ENCODE results near the gene F7. TPM values are rescaled to one million over a fixed set of nuclear protein-coding genes. Genes with fewer than 3 reads are reported as not detected.

F7 gene
- total RNA-seq, 1 donor from 2014 or later: 0.85 TPM

DNA sequence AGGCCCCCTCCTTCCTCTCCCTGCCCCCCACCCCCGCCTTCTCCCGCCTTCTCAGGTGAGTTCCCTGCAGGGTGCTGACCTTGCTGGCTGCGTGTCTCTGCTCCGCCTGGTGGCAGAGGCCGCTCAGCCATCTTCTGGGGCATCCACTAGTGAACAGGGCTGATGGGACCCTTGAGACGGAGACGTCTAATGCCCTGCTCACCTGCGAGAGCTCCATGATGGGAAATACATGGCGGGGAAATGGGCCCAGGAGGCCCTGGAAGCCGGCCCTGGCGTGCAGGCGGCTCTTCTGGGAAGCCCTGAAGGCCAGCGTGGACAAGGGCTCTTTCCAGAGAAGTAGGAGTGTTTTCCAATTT, 15.2 kb upstream of the F7 start:
- TF ChIP-seq, protein P1, sequence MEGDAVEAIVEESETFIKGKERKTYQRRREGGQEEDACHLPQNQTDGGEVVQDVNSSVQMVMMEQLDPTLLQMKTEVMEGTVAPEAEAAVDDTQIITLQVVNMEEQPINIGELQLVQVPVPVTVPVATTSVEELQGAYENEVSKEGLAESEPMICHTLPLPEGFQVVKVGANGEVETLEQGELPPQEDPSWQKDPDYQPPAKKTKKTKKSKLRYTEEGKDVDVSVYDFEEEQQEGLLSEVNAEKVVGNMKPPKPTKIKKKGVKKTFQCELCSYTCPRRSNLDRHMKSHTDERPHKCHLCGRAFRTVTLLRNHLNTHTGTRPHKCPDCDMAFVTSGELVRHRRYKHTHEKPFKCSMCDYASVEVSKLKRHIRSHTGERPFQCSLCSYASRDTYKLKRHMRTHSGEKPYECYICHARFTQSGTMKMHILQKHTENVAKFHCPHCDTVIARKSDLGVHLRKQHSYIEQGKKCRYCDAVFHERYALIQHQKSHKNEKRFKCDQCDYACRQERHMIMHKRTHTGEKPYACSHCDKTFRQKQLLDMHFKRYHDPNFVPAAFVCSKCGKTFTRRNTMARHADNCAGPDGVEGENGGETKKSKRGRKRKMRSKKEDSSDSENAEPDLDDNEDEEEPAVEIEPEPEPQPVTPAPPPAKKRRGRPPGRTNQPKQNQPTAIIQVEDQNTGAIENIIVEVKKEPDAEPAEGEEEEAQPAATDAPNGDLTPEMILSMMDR (IDR thresholded peaks at IDR 0.05): no peak
- no peak for DNase-seq (ENCODE audit: low spot score in 2 of 2)
- H3K36me3 ChIP-seq: peaks cover 14 to 15% of the 10 kb centered on the region in 2 donors
- H3K4me3 ChIP-seq: no peak overlapping the region
- no peak overlapping the region for H3K27ac ChIP-seq
- H3K4me1 ChIP-seq: no peaks in the 10 kb centered on the region
- no peaks in the 10 kb centered on the region for H3K27me3 ChIP-seq
- intact Hi-C loops (cut with DNase I): no loop called here
- H3K9me3 ChIP-seq: no peaks in the 10 kb centered on the region

DNA sequence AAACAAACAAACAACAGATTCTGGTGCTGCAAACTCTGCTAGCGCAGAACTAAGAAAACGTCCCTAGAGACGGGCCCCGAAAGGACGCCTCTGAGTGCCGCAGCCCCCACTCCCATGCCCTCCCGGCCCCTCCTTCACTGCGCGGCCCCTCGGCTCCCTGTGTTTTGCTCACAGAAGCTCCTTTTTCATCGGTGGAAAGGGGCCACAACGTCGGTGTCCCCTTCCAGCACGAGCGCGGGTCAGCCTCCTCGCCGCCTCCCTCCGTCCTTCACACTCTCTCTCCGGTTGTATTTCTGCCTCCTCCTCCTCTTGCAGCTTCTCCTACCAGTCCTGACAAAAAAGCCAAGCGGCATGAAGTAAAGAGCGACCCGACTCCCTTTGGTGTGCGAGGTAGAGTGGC, 14.8 kb upstream of the F7 start:
- no peaks in the 10 kb centered on the region for H3K4me1 ChIP-seq
- no peaks in the 10 kb centered on the region for H3K27me3 ChIP-seq
- DNase-seq (ENCODE audit: low spot score in 2 of 2): no peak
- no peak overlapping the region for H3K4me3 ChIP-seq
- peaks cover 14 to 15% of the 10 kb centered on the region in 2 donors for H3K36me3 ChIP-seq
- no peak overlapping the region for H3K27ac ChIP-seq
- intact Hi-C loops (cut with DNase I): no loop called here
- H3K9me3 ChIP-seq: no peaks in the 10 kb centered on the region
- TF ChIP-seq, protein P1 (IDR thresholded peaks at IDR 0.05): no peak

DNA sequence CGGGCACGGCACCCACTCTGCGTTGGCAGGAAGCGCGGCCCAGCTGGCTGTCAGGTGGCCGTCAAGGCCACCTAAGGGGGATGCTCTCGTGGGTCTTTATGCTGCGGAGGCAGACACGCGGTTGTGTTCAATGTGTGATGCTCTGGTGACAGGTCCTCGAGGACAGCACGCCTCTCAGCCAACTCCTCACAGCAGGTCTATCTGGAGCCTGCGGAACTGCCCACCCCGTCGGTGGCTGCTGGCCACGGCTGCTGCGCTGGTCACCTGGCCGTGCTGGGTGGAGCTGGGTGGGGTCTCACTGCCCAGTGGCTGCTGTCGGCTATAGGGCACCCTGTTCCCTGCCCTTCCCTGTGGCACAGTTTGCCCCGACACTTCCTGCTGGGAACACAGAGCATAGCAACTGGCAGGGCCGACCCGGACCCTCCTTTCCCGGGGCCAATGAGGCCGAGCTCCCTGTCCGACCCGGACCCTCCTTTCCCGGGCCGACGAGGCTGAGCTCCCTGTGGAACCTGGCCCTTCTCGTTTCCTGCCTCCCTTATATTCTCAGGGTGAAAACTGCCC, 14.3 kb upstream of the F7 start:
- H3K4me1 ChIP-seq: no peaks in the 10 kb centered on the region
- H3K36me3 ChIP-seq: peaks cover 14 to 15% of the 10 kb centered on the region in 2 donors
- no peaks in the 10 kb centered on the region for H3K9me3 ChIP-seq
- intact Hi-C loops (cut with DNase I): no loop called here
- H3K27me3 ChIP-seq: no peaks in the 10 kb centered on the region
- no peak overlapping the region for H3K4me3 ChIP-seq
- DNase-seq (ENCODE audit: low spot score in 2 of 2): no peak
- H3K27ac ChIP-seq: no peak overlapping the region
- TF ChIP-seq, protein P1 (IDR thresholded peaks at IDR 0.05): no peak

DNA sequence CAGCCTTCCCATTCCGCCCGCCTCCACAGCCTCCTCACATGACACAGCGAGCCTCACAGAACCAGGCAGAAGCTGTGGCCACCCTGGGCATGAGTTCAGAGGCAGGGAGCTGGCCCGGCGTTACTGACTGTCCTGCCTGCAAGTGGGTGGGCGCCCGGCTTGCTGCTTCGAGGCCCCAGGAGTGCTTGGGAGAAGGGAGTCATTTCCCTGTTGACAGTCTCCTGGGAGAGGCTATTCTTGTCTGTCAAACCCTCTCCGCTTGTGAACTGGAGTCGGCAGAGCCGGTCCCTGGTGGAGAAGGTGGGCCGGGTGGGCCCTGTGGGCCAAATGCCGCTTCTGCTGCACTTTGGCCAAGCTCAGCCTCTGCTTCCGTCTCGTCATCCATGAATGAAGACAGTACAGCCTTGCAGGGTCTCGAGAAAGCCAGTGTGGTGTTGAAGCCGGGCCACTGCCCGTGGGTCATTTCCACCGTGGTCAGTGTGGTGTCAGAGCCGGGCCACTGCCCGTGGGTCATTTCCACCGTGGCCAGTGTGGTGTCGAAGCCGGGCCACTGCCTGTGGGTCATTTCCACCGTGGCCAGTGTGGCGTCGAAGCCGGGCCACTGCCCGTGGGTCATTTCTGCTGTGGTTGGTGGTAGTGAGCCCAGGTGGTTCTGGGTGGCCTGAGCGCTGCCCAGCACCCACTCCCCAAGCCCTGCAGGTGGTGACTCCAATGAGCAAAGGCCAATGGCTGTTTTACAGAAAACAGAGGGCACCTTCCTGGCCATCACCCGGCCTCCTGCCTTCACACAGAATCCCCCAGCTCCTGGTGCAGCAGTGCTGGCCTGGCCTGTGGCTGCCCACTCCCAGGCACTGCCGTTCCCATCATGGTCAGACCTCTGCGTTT, 13.5 kb upstream of the F7 start:
- intact Hi-C loops (cut with DNase I): no loop called here
- no peak for DNase-seq (ENCODE audit: low spot score in 2 of 2)
- Histone ChIP-seq H3K27me3 (no peaks in the 10 kb centered on the region), H3K27ac (no peak overlapping the region), H3K4me1 (no peaks in the 10 kb centered on the region), H3K9me3 (no peaks in the 10 kb centered on the region), H3K36me3 (peaks cover 12 to 15% of the 10 kb centered on the region in 2 donors), H3K4me3 (no peak overlapping the region)
- TF ChIP-seq, protein P1 (IDR thresholded peaks at IDR 0.05): no peak

DNA sequence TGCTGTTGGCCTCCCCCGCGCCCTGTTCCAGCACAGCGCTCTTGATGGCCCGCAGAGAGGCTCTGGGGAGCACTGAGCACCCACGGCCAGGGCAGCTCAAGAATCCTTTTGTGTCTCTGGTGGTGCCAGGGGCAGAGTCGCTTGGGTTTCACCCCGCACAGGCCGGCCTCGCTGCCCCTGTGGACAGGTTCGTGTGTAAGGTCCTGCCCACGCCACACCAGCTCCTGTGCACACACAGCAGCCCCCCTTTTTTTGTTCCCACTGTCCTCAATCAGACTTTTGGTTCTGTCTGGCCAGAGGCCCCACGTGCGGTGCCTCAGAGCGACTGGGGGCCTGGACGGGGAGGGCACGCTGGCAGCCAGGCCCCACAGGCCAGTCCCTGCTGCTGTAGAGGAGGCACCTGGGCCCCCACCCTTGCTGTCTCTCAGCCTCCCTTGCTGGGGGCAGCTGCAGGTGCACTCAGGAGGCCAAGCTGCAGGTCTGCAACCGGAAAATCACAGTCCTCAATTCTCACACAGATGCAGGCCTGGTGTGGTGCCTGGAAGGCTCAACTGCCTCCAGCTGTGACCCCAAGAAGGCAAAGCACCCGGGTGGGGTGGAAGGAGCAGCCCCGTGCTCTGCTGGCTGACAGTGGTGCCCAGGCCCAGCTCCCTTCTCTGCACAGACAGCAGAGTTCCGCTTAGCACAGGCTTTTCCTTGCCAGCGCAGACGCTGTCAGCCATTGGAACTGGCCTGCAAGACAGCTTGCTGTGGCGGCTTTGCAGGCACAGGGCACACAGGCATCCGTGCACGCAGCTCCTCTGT, 12.6 kb upstream of the F7 start:
- Histone ChIP-seq H3K27ac (no peak overlapping the region), H3K4me3 (no peak overlapping the region), H3K27me3 (no peaks in the 10 kb centered on the region), H3K9me3 (no peaks in the 10 kb centered on the region), H3K36me3 (peaks cover 7 to 8% of the 10 kb centered on the region in 2 donors), H3K4me1 (no peaks in the 10 kb centered on the region)
- intact Hi-C loops (cut with DNase I): no loop called here
- TF ChIP-seq, protein P1 (IDR thresholded peaks at IDR 0.05): no peak
- no peak for DNase-seq (ENCODE audit: low spot score in 2 of 2)
